ENCODE results near the gene FNDC1.
A peak's percentile ranks its signal among the peaks of the same experiment; 100 is the strongest.

The FNDC1 gene

DNA sequence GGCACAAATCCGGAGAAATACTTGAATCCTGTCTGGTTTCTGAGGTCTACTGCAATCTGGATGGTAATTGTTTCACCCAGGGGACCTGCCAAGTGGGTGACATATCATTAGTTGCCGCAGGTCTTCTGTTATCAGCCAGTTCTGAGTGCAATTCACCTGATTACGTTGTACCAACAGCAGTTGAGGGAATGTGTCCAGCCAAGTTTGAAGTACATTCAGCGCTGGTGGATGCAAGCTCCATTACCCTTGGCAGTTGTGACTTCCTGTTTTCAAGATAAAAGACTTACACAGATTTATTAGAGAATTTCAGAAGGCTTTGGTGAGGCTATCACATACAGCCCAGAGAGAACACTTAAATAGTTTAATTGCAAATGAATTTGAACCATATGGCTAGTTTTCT lies 42.8 kb downstream of the FNDC1 start:
- DNase-seq (ENCODE audit: low read depth, low spot score), result peak; percentile 32

DNA sequence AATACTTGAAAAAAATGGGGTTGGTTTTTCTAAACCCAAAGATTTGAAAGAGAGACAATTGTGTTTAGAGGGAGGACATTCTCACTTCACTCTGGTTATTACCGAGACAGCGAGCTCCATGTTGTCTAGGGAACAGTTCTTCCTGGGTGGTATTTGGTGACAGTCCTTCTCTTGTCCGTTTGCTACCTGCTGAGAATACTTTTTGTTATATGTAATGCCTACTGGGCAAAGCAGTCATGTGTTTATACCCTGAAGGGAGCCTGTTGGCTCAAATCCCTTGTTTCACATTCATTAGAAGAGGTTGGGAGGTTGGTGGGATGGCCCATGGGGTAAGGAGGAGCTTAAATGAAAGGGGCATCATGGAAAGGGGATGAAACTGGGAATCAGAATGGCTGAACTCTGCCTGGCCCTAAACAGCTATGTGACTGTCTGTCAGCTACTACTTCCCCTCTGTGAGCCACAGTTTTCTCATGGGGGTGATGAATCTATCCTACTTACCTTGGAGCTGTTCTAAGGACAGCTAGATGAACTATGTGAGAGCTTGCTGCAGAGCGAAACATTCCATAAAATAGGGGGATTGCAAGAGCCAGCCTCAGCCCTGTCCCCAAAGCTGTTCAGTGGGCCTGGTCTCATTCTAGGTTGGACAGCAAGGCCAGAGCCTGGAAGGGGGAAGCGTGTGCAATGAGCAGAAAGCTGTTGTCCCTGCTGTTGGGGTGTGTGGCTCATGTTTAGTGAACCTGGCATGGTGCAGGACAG lies 43.5 kb downstream of the FNDC1 start:
- no peak for DNase-seq (ENCODE audit: low read depth, low spot score)

DNA sequence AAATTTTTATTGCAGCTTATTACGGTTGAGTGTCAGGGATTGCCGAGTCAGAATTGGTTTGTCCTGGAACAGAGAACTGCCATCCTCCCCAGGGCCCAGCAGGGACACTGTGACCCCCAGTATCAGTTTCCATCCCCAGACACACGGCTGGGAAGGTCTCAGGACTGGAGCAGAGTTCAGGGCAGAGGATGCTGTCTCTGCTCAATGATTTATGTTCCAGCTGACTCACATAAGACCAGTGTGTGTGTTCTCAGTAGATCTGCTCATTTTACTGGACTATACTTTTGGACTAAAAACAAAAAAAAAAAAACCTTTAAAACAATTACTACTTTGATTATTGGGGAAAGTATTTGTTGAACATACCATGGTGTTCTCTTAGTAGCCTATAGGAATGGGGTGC lies 44.2 kb downstream of the FNDC1 start:
- no peak for DNase-seq (ENCODE audit: low read depth, low spot score)

DNA sequence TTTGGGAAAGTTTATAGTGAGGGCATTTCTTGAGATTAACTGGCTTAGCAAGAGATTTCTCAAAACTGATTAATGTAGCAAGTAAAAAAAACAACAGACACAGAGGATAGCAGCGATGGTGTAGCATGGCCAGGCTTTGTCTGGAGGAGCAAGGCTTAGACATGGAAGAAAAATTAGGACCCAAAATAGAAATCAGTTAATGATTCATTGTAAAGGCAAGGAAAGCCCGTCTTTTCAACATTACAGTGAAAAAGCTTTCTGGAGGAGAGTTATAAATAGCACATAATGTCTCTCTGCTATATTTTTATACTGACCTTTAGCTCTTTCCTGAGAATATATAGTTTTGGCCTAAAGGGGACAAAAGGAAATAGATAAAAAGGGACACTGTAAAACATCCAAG lies 45.1 kb downstream of the FNDC1 start:
- no peak for DNase-seq (ENCODE audit: low read depth, low spot score)

DNA sequence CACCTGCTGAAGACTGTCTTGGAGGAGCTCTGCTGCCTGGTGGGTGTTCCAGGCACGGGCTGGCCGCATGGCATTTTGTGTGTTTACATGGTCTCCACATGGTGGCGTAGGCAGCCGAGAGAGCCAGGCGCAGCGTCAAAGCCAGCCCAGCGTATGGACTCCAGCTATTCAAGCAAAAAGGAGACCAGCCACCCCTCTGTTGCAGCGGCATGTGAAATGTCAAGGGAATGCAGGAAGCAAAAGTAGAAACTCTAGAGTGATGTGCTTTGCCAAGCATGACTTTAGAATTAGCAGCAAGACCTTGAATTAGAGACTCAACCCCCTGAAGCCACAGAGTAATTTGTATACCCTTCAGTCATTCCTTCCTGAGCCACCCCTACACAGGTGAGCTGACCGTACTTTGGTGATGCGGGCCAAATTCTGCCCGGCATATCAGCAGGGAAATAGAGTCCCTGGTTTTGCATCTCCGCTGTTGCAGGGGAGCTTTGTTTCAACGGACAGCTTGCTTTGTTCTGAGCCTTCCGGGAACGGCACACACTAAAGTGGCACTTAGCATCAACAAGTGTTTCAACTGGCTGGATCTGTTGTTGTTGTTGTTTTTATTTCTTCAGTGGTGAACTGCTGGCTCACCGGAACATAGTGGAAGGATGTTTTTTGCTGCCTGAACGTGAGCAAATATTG lies 48.5 kb downstream of the FNDC1 start:
- peak; percentile 74 for DNase-seq (ENCODE audit: low read depth, low spot score)

DNA sequence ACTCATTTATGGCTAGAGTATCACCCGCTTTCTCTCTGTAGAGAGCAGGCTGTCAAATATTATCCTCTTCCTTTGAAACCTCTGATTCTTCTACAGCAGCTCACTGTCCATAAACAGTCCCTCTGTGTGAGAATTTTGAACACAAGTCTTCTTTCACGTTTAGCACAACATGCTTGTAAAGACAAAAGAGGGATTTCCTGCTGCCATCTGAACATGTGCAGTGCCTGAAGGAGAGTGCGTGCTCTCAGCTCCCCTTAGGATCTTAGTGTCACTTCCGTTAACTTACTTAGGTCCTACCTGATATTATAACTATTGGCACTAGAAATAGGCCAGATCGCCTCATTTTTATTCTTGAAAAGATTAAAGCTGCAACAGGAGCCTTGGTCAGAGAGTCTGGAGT lies 50.9 kb downstream of the FNDC1 start:
- DNase-seq (ENCODE audit: low read depth, low spot score), result no peak

DNA sequence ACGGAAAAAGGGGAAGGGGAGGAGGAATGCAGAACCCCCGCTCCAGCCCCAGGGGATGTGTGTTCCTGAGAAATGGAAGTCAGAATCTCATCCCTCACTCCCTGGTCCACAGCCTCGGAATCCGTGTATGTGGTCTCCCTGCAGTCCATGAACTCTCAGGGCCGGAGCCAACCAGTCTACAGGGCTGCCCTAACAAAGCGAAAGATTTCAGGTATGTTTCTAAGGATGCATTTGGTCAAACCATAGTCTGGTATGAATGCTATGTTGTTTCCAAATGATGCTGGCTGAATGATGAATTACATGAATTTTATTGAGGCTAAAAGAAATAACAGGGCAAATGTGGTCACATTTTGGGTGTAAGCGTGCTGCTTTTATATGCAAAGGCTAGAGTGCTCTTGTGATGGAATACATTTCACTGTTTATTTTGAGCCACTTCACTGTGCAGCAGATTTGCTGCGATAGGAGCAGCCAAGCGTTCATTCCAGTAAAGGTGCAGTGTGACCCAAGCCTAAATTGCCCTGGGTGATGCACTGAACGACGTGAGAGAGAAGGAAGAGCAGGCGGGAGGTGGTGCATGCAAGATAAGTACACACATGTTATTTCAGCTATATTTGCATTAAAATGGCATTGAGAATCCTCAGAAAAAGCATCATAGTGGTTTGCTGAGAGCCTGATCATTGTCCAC lies 52.4 kb downstream of the FNDC1 start:
- peak; percentile 65 for DNase-seq (ENCODE audit: low read depth, low spot score)

DNA sequence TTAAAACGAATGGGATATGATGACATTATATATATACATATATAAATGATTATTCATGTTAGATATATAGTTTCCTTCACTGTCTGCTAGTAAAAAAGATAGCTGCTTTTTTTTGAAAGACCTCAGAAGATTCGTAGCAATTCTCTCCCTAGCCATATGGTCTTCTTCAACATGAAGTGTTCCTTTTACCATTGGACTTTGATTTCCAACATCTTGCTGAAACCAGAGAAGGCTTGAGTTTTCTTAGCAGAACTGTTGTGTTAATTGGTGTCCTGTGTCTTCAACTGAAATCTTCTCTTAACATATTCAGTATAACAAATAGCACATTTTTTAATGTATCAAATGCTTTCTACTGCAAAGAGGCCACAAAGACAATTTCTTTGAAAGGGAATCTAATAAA lies 55.3 kb downstream of the FNDC1 start:
- DNase-seq (ENCODE audit: low read depth, low spot score), result no peak

DNA sequence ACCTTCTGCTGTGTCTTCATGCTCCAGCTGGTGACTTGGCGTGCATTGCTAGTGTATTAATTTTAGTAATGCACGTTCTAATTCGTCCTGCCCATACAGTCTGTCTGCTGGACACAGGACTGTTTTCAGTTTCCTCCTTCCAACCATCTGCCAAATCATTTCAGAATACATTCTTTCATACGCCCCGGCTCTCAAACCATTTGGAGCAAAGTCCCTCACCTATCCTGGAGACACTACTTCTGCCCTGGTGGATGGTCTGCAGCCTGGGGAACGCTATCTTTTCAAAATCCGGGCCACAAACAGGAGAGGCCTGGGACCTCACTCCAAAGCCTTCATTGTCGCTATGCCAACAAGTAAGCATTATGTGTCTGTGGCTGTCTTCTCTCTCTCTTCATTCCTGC lies 60.5 kb downstream of the FNDC1 start:
- no peak for DNase-seq (ENCODE audit: low read depth, low spot score)

DNA sequence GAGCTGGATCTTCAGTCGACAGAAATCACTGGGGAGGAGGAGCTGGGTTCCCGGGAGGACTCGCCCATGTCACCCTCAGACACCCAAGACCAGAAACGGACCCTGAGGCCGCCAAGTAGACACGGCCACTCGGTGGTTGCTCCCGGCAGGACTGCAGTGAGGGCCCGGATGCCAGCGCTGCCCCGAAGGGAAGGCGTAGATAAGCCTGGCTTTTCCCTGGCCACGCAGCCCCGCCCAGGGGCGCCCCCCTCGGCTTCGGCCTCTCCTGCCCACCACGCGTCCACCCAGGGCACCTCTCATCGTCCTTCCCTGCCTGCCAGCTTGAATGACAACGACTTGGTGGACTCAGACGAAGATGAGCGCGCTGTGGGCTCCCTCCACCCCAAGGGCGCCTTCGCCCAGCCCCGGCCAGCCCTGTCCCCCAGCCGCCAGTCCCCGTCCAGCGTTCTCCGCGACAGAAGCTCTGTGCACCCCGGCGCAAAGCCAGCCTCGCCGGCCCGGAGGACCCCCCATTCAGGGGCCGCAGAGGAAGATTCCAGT lies 63.0 kb downstream of the FNDC1 start:
- no peak for DNase-seq (ENCODE audit: low read depth, low spot score)

DNA sequence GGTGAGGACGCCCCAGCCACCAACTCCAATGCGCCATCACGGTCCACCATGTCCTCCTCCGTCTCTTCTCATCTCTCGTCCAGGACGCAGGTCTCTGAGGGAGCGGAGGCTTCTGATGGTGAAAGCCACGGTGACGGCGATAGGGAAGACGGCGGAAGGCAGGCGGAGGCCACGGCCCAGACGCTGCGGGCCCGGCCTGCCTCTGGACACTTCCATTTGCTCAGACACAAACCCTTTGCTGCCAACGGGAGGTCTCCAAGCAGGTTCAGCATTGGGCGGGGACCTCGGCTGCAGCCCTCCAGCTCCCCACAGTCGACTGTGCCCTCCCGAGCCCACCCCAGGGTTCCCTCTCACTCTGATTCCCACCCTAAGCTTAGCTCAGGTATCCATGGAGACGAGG lies 63.6 kb downstream of the FNDC1 start:
- DNase-seq (ENCODE audit: low read depth, low spot score), result no peak

DNA sequence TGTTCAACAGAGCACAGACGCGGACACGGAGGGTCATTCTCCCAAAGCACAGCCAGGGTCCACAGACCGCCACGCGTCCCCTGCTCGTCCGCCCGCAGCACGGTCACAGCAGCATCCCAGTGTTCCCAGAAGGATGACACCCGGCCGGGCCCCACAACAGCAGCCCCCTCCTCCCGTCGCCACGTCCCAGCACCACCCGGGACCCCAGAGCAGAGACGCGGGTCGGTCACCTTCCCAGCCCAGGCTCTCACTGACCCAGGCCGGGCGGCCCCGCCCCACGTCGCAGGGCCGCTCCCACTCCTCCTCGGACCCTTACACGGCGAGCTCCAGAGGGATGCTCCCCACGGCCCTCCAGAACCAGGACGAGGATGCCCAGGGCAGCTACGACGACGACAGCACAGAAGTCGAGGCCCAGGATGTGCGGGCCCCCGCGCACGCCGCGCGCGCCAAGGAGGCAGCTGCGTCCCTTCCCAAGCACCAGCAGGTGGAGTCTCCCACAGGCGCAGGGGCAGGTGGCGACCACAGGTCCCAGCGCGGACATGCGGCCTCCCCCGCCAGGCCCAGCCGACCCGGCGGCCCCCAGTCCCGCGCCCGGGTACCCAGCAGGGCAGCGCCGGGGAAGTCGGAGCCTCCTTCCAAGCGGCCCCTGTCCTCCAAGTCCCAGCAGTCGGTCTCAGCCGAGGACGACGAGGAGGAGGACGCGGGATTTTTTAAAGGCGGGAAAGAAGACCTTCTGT lies 64.3 kb downstream of the FNDC1 start:
- DNase-seq (ENCODE audit: low read depth, low spot score), result peak; percentile 31

DNA sequence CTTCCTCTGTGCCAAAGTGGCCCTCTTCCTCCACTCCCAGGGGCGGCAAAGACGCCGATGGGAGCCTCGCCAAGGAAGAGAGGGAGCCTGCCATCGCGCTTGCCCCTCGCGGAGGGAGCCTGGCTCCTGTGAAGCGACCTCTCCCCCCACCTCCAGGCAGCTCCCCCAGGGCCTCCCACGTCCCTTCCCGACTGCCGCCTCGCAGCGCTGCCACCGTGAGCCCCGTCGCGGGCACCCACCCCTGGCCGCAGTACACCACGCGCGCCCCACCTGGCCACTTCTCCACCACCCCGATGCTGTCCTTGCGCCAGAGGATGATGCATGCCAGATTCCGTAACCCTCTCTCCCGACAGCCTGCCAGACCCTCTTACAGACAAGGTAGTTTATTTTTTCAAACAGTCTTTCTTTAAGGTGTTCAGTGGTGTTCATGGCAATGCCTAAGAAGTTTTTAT lies 64.9 kb downstream of the FNDC1 start:
- no peak for DNase-seq (ENCODE audit: low read depth, low spot score)

DNA sequence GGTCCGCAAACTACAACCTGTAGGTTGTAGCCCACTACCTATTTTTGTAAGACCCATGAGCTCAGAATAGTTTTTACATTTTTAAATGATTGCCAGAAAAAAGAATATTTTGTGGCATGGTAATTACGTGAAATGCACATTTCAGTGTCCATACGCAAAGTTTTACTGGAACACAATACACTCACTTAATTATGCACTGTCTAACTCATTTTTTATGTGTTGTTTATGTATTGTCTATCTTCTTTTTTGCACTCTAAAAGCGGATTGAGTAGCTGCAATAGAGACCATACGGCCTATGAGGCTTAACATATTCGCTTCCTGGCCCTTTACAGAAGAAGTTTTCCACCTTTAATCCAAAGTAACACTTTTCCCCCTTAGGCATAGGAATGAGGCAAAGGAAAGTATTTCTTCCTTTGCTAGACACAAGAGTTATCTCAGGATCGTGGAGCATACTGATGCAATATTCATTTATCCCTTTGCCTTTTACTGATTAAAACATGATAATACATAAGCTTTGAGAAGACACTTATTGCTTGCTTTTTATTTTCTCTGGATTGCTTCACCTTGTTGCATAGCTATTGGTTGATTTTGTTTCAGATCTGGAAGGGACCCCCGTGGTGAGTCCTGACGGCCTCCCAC lies 69.8 kb downstream of the FNDC1 start:
- no peak for DNase-seq (ENCODE audit: low read depth, low spot score)

DNA sequence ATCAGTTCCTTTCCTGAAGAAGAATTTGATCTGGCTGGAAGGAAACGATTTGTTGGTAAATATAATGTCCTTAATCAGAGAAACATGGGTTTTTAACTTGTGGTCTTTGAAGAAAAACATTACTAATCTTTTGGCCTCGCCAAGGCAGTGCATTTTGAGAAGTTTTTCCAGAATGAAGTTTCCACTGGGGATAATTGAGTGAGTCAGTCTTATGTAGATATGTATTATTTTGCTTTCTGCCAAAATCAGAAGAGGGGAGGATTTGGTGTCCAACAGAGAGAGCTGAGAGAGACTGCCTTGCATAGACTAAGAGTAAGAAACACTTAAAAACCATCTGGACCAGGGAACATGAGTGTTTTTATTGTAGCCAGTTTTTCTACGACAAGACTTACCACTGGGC lies 79.9 kb downstream of the FNDC1 start:
- peak; percentile 50 for DNase-seq (ENCODE audit: low read depth, low spot score)

DNA sequence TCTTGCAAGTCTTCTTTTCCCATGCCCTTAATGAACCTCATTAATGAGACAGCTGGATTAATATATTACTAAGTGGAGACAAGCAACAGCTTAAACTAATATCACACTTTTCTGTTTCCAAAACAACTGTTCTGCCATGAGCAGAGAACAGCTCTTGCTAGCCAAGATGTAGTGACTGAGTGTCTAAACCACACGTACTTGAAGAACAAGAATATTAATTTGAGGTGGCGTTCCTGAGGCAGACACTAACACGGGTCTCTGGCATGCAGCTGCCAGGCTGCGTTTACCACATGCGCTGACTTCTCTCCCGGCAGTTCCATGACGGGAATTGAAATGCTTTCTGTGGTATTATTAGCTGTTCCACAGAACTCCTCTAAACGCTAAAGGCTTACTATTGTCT lies 80.6 kb downstream of the FNDC1 start:
- DNase-seq (ENCODE audit: low read depth, low spot score), result peak; percentile 88

DNA sequence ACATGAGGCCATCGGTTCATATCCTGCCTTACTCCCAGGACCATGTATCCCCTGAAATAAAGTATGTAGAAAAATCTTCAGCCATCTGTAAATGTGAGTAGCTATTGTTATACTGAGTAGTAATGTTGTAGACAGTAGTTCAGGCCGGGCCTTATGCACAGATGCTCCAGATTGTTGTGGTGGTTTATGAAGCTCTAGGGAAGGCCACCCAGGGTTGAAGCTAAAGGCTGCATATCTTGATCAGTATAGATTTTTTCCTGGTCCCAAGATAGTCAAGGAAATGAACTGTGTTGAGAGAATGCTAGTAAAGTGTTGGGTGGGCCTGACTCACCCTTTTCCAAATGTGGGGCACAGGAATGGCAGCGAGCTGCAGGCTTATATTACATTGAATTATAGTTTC lies 81.4 kb downstream of the FNDC1 start:
- DNase-seq (ENCODE audit: low read depth, low spot score), result no peak

DNA sequence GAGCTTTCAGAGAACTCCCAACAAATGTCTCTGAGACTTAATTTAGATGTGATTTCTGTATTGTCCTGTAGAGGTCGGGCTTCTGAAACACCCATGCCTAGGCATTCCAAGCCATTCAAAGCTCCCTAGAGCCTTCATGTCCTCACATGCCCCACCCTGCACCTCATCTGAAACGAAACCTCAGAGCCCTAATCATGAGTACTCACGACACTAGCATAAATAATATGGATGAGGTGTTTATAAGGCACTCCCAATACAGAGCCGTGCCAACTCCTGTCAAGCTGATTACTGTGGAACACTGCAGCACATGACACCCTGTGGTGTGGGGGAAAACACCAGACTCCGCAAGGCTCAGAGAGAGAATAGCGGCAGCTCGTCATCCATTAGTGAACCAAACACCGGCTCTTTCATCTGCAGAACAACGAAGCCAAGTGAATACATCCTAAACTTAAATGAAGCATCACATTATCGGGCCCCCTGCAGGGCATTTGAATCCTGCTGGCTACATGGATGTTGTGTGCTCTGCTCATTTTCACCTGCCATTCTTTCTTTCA lies 83.8 kb downstream of the FNDC1 start:
- peak; percentile 86 for DNase-seq (ENCODE audit: low read depth, low spot score)

DNA sequence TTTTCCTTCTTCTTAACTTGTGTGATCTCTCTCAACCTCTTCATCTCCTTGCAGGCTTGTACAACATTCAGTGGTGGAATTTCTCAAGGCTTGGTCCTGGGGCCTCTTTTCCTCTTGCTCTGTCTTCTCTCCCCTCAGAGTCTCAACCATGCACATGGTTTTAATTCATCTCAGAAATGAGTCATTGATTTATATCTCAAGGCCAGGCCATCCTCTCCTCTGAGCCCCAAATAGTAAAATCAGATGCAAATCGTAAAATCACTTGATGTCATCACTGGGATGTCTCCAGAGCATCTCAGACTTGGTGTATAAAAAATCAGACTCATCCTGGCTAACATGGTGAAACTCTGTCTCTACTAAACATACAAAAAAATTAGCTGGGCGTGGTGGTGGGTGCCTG lies 85.0 kb downstream of the FNDC1 start:
- no peak for DNase-seq (ENCODE audit: low read depth, low spot score)

DNA sequence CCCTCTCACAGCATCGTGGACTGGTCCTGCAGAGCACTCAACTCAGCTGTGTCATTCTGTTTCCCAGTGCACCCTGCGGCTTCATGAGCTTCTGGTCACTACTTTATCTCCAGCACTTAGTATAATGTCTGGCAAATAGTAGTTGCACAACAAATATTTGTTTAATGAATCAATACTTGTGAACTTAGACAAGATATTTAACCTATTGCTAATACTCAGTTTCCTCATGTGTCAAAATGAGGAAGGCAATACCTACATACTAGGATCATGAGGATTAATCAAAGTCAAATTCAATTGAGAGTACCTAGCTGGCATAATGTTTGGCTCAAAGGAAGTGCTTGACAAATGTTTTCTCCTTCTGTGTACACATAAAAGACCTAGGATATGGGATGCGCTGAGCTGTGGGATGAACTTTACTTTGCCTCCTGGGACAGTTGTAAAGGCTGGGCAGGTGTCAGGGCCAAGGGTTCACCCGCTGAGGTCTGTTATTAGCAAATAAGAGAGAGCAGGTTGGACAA lies 86.3 kb downstream of the FNDC1 start:
- no peak for DNase-seq (ENCODE audit: low read depth, low spot score)

DNA sequence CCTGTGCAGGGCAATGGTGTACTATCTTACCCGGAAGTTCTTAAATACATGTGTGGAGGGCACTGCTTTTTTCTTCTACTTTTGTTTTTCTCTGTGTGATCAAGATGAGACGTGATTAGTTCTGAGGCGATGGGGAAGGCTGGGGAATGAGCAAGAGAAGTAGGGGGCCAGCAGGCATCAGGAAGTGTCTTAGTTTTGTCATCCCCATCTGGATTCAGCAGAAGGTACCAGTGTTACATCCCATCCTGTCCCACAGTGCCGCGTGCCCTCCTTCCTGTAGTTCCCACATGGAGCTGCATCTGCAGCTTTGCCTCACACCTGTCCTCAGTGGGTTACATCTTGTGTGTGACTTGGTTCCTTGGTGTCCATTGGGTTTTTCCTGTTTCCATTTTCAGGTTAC lies 86.9 kb downstream of the FNDC1 start:
- no peak for DNase-seq (ENCODE audit: low read depth, low spot score)
